OCI-LY3 (cell line): ENCODE data around the gene ZPBP2.

Experiments used
- H2AFZ ChIP-seq: fragments of 200-600, 300-600 bp; shearing (Covaris generic); 2 replicates; pipeline ENCODE4 v1.6.0; 2014; ENCODE audit warnings: antibody characterized with exemption, low read depth, low read length
- H3K27ac ChIP-seq: fragments of 200-600, 300-600 bp; sonication (generic); 2 replicates; pipeline ENCODE4 v1.5.1; 2014; ENCODE audit warnings: mild to moderate bottlenecking, low read length, moderate library complexity, mixed read lengths
- H3K27me3 ChIP-seq: fragments of 200-600, 300-600 bp; sonication (generic); 2 replicates; pipeline ENCODE4 v1.6.1; 2014; ENCODE audit warnings: low read depth, low read length, mixed read lengths
- H3K36me3 ChIP-seq: fragments of 200-600, 300-600 bp; sonication (generic); replicated peaks from 2 replicates; pipeline ENCODE3; 2014; ENCODE audit warnings: low read depth, low read length, mixed read lengths
- H3K4me1 ChIP-seq: fragments of 300-600, 200-600 bp; sonication (generic); 2 replicates; pipeline ENCODE4 v1.6.1; 2014; ENCODE audit warnings: low read length, mixed read lengths
- H3K4me2 ChIP-seq: fragments of 200-600, 300-600 bp; sonication (generic); 2 replicates; pipeline ENCODE4 v1.6.1; 2014; ENCODE audit warnings: low read length, mixed read lengths
- H3K4me3 ChIP-seq: fragments of 300-600, 200-600 bp; sonication (generic); 2 replicates; pipeline ENCODE4 v1.5.1; 2014; ENCODE audit warnings: antibody characterized with exemption, mild to moderate bottlenecking, low read length, moderate library complexity
- H3K79me2 ChIP-seq: fragments of 300-600, 200-600 bp; shearing (Covaris generic); 2 replicates; pipeline ENCODE4 v1.6.1; 2014; ENCODE audit warnings: mild to moderate bottlenecking, low read length, mixed read lengths
- H3K9ac ChIP-seq: fragments of 300-600, 200-600 bp; shearing (Covaris generic); 2 replicates; pipeline ENCODE4 v1.6.0; 2014; ENCODE audit warnings: mild to moderate bottlenecking, low read length, moderate library complexity
- H3K9me3 ChIP-seq: fragments of 200-600, 300-600 bp; shearing (Covaris generic); 2 replicates; pipeline ENCODE4 v1.6.1; 2014; ENCODE audit warnings: low read length, mixed read lengths; ENCODE audit not compliant: insufficient read depth
- H4K20me1 ChIP-seq: fragments of 200-600, 300-600 bp; sonication (generic); 2 replicates; pipeline ENCODE4 v1.6.1; 2016; ENCODE audit warnings: low read length, mixed read lengths; ENCODE audit not compliant: insufficient read depth
- CTCF ChIP-seq: fragments of 200-600, 300-600 bp; sonication (generic); IDR thresholded peaks from 2 replicates; pipeline ENCODE4 v1.5.1; 2014; ENCODE audit warnings: antibody characterized with exemption, low read length, low read depth
- EZH2phosphoT487 ChIP-seq: fragments of 200-600 bp; shearing (Covaris generic); IDR thresholded peaks from 2 replicates; pipeline ENCODE4 v1.6.1; 2018; ENCODE audit warnings: antibody characterized with exemption, mixed run types, low read depth

The ZPBP2 gene, protein sequence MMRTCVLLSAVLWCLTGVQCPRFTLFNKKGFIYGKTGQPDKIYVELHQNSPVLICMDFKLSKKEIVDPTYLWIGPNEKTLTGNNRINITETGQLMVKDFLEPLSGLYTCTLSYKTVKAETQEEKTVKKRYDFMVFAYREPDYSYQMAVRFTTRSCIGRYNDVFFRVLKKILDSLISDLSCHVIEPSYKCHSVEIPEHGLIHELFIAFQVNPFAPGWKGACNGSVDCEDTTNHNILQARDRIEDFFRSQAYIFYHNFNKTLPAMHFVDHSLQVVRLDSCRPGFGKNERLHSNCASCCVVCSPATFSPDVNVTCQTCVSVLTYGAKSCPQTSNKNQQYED

DNA sequence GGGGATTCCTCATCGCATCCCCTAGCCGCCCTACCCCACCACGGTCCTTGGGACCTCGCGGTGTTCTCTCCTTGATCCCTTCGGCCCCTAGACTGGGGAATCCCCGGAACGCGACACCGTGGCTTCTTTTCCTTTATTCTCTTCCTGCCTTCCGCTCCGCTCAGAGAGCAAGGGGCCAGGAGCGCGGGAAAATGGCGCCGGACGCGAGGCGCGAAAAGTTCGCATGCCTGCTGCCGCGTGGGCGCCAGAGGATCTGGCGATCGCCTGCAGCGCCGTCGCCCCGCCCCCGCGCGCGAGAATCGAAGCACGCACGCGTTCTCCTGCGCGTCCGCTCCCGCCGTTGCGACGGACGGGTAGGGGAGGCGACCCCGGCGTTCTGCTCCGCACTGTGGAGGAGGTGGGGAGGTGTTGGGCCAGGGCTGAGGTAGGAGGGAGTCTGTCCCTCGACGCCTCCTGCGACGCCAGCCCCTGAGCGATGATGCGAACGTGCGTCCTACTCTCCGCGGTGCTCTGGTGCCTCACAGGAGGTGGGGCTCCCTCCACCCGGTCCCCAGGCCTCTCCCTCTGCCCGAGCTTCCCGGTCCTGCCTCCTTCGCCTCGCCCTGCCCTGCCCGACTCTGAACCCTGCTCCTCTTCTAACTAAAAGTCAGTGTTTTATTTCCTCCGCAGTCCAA lies at the start of gene ZPBP2:
Gene ZPBP2, plus strand, starts transcription at position 323 of the 674 bp plus-strand sequence. Its CDS starts 153 bp downstream, at position 476.
- H3K9ac ChIP-seq = peak within 1 kb of the TSS; percentile 83
- H2AFZ ChIP-seq = no peak within 1 kb of the TSS; the same call in 1 of the 2 replicates
- H3K4me3 ChIP-seq = peak within 1 kb of the TSS; percentile 66
- peak within 1 kb of the TSS; percentile 98 for H3K27ac ChIP-seq
- no peaks in the 10 kb centered on the region for H3K27me3 ChIP-seq
- H3K79me2 ChIP-seq = peaks cover 23% of the 10 kb centered on the region
- H4K20me1 ChIP-seq = no peaks in the 10 kb centered on the region
- H3K9me3 ChIP-seq = no peaks in the 10 kb centered on the region
- peak within 1 kb of the TSS; percentile 84 for H3K4me2 ChIP-seq
- no peaks in the 10 kb centered on the region for H3K36me3 ChIP-seq
- TF ChIP-seq CTCF (no peak), EZH2phosphoT487 (no peak)
- peaks cover 69% of the 10 kb centered on the region for H3K4me1 ChIP-seq

- Histone ChIP-seq H3K27me3 (no peaks in the 10 kb centered on the region), H3K4me3 (peak overlapping the region; percentile 5; the same call in 1 of the 2 replicates), H3K27ac (peak overlapping the region; percentile 75), H3K79me2 (peaks cover 62% of the 10 kb centered on the region), H3K4me2 (peak overlapping the region; percentile 63), H3K9ac (peak overlapping the region; percentile 16; the same call in 1 of the 2 replicates), H3K36me3 (peaks cover 81% of the 10 kb centered on the region), H4K20me1 (0 out of 2 replicates have a peak, but pooled peaks cover 7% of the 10 kb centered on the region), H3K4me1 (peaks cover 53% of the 10 kb centered on the region), H3K9me3 (peaks cover 8% of the 10 kb centered on the region; the same call in 1 of the 2 replicates), H2AFZ (no peak overlapping the region)
- TF ChIP-seq CTCF (no peak), EZH2phosphoT487 (no peak)
Measured at GRCh38 chr17:39818358-39819000, 49.5 kb upstream of the ZPBP2 start.

DNA sequence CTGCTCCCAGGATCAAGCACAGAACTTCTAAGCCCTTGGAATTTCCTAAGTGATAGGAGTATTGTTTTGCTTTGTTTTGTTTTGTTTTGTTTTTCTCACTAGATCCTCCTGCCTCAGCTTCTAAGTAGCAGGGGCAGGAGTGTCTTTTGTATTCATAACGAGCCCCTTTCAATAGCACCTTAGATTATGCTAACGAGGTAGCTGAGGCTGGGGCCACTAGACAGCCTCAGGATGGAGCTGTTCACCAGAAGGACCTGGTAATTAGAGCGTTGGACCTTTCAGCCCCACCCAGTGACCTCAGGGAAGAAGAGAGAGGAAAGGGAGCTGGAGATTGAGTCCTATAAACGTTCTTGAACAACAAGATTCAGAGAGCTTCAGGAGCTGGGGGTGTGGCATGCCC lies 47.5 kb upstream of the ZPBP2 start:
- peak overlapping the region; percentile 75 for H3K27ac ChIP-seq
- TF ChIP-seq EZH2phosphoT487 (no peak), CTCF (0 out of 2 replicates have a peak, but pooled peaks have one; percentile 14)
- H3K27me3 ChIP-seq = no peaks in the 10 kb centered on the region
- peaks cover 26% of the 10 kb centered on the region for H3K9me3 ChIP-seq
- H3K4me3 ChIP-seq = no peak overlapping the region
- H3K4me1 ChIP-seq = peaks cover 53% of the 10 kb centered on the region
- no peak overlapping the region for H3K9ac ChIP-seq
- H3K4me2 ChIP-seq = no peak overlapping the region
- no peaks in the 10 kb centered on the region for H4K20me1 ChIP-seq
- peaks cover 52% of the 10 kb centered on the region for H3K79me2 ChIP-seq
- peaks cover 78% of the 10 kb centered on the region for H3K36me3 ChIP-seq
- no peak overlapping the region for H2AFZ ChIP-seq

DNA sequence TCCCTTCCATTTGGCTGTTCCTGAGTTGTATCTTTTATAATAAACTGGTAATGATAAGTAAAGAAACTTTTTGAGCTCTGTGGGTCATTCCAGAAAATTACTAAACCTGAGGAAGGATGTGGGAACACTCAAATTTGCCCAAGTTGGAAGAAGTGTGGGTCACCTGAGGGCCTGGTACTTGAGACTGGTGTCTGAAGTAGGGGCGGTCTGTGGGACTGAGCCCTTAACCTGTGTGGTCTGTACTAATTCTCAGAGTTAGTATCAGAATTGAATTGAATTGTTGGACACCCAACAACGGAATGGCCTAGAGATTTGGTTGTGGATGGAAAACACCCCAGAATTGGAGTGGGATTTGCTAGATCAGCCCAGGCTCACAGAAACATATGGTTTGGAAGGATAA lies 47.0 kb upstream of the ZPBP2 start:
- peaks cover 53% of the 10 kb centered on the region for H3K4me1 ChIP-seq
- H3K4me2 ChIP-seq = no peak overlapping the region
- peaks cover 52% of the 10 kb centered on the region for H3K79me2 ChIP-seq
- peak overlapping the region; percentile 75 for H3K27ac ChIP-seq
- TF ChIP-seq EZH2phosphoT487 (no peak), CTCF (no peak)
- no peak overlapping the region for H3K4me3 ChIP-seq
- no peak overlapping the region for H3K9ac ChIP-seq
- H2AFZ ChIP-seq = no peak overlapping the region
- H3K27me3 ChIP-seq = no peaks in the 10 kb centered on the region
- H3K36me3 ChIP-seq = peaks cover 81% of the 10 kb centered on the region
- peaks cover 31% of the 10 kb centered on the region for H3K9me3 ChIP-seq
- H4K20me1 ChIP-seq = no peaks in the 10 kb centered on the region
